Occipital lobe (tissue), 2 donors: ENCODE data around the gene ELAVL3. TPM values are rescaled to one million over a fixed set of nuclear protein-coding genes. Genes with fewer than 3 reads are reported as not detected.
"Not testable (repeated sequence)": the region's sequence is repeated elsewhere in the genome, so short reads cannot be mapped to it uniquely, and the experiment has no call there.

Experiments
- DNase-seq: peaks from one replicate; lab custom pipeline; 2025; lab: John Stamatoyannopoulos, UW
- total RNA-seq: library from RNA; depleted of rRNA; stranded (reverse); fragments of >200 nt; gene quantifications from one replicate; pipeline ENCODE4 v1.2.3, GENCODE V29; 2014

ELAVL3 gene
- total RNA-seq, 1 donor from 2014 or later = 105 TPM

- no peak for DNase-seq
Measured at GRCh38 chr19:11486661-11487503, 6.0 kb upstream of the ELAVL3 start.

- DNase-seq = no peak
Measured at GRCh38 chr19:11485245-11485837, 4.5 kb upstream of the ELAVL3 start.

GRCh38 chr19:11483366-11484111, 2.7 kb upstream of the ELAVL3 start:
- DNase-seq = no peak

- peak; percentile 82 for DNase-seq
Measured at GRCh38 chr19:11482384-11483050, 1.7 kb upstream of the ELAVL3 start.

GRCh38 chr19:11481534-11482383, 913 bp upstream of the ELAVL3 start:
- DNase-seq = peak; percentile 98

- peak; percentile 19 for DNase-seq
Measured at GRCh38 chr19:11479898-11480714, 740 bp downstream of the ELAVL3 start.

- peak; percentile 77 for DNase-seq
Measured at GRCh38 chr19:11479090-11479897, 1.6 kb downstream of the ELAVL3 start.

GRCh38 chr19:11478167-11479089, 2.4 kb downstream of the ELAVL3 start:
- DNase-seq = no peak

- DNase-seq = no peak
Measured at GRCh38 chr19:11475861-11476260, 5.0 kb downstream of the ELAVL3 start.

- not testable (repeated sequence) for DNase-seq
Measured at GRCh38 chr19:11475343-11475742, 5.5 kb downstream of the ELAVL3 start.

DNA sequence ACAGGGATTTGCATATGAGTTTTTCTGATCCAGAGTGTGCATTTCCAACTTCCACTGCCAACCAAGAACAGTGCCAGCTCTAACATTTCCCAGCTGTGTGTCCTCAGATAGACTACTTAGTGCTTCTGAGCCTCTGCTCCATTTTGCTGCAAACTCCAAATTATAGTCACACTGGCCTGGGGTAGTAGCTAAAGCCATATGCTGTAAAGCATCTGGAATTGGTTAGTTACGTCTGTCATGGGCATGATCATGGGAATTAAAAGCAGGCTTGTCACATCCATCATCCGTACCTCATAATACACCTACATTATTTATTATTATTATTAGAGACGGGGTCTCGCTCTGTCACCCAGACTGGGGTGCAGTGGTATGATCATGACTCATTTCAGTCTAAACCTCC, 7.1 kb downstream of the ELAVL3 start:
- no peak for DNase-seq

DNA sequence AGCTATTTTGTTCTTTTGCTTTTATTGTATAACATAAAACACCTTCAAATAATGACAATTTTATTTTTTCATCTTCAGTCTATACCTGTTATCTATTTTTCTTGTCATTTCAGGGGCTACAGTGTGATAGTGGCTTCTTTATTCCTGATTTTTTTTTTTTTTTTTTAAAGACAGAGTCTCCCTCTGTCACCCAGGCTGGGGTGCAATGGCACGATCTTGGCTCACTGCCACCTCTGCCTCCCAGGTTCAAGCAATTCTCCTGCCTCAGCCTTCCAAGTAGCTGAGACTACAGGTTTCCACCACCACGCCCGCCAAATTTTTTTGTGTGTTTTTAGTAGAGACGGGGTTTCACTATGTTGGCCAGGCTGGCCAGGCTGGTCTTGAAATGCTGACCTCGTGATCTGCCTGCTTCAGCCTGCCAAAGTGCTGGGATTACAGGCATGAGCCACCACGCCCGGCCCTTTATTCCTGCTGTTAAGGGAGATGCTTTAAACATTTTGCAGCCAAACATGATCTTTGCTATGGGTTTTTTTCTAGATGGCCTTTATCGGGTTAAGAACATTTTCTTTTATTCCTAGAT, 12.5 kb downstream of the ELAVL3 start:
- not testable (repeated sequence) for DNase-seq

DNA sequence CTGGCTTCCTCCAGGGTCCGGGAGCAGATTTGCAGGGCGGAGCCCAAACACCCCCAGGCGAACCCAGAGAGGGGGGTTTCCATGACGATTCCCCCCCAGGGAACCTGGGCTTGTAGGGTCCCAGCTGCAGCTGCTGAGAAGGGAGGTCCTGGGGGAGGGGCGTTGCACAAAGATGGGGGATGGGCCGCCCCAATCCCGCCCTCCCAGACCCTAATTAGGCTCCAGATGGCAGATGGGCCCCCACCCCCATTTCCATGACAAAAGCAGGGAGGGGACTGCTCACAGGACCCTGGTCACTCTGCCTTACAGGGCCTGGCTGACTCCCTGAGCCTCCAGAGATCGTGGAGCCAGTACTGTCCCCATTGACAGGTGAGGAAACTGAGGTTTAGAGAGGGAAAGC, 15.2 kb downstream of the ELAVL3 start:
- no peak for DNase-seq

DNA sequence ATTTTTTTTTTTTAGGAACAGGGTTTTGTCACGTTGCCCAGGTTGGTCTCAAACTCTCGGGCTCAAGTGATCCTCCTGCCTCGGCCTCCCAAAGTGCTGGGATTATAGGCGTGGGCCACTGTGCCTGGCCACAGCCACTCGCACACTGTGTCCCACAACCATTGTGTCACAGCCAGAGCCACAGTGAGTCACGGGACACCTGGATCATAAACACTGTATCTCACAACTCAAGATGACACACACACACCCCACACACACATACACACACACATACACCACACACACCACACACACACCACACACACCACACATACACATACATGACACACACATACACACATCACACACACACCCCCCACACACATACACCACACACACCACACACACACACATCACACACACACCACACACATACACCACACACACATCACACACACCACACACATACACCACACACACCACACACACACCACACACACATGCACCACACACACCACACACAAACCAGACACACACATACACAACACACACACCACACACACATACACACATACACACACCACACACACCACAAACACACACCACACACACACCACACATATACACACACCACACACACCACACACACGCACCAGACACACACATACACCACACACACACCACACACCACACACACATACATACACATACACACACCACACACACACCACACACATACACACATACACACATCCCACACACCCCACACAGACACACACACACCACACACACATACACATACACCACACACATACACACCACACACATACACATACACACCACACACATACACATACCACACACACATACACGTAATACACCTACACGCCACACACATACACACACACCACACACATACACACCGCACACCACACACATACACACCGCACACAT, 16.2 kb downstream of the ELAVL3 start:
- no peak for DNase-seq

GRCh38 chr19:11463391-11463790, 17.5 kb downstream of the ELAVL3 start:
- no peak for DNase-seq

- DNase-seq = no peak
Measured at GRCh38 chr19:11461453-11461852, 19.4 kb downstream of the ELAVL3 start.
